Germinal center (tissue), 1 donor: ENCODE data around the gene GP1BB.
"Not testable (repeated sequence)": the region's sequence is repeated elsewhere in the genome, so short reads cannot be mapped to it uniquely, and the experiment has no call there.

Experiments
- DNase-seq: peaks from one replicate; pipeline ENCODE4 v3.0.0; 2012; ENCODE audit warnings: mixed read lengths, low spot score

Gene GP1BB

GRCh38 chr22:19723232-19723982 is at the start of gene GP1BB:
Gene GP1BB (plus strand): TSS chr22:19723539. CDS start chr22:19723570, 31 bp downstream.
- DNase-seq, result no peak

GRCh38 chr22:19673660-19674059 is 49.7 kb upstream of the GP1BB start:
- no peak for DNase-seq

- DNase-seq, result no peak
Measured at GRCh38 chr22:19674129-19674928, 49.0 kb upstream of the GP1BB start.

- no peak for DNase-seq
Measured at GRCh38 chr22:19674929-19675253, 48.4 kb upstream of the GP1BB start.

- DNase-seq, result no peak
Measured at GRCh38 chr22:19675428-19675827, 47.9 kb upstream of the GP1BB start.

- DNase-seq, result not testable (repeated sequence)
Measured at GRCh38 chr22:19676437-19676836, 46.9 kb upstream of the GP1BB start.

- no peak for DNase-seq
Measured at GRCh38 chr22:19678949-19679521, 44.3 kb upstream of the GP1BB start.

- DNase-seq, result peak; percentile 30
Measured at GRCh38 chr22:19679522-19680101, 43.7 kb upstream of the GP1BB start.

- DNase-seq, result no peak
Measured at GRCh38 chr22:19680287-19680881, 43.0 kb upstream of the GP1BB start.

- no peak for DNase-seq
Measured at GRCh38 chr22:19680911-19681862, 42.2 kb upstream of the GP1BB start.

- DNase-seq, result no peak
Measured at GRCh38 chr22:19681863-19682245, 41.5 kb upstream of the GP1BB start.

- no peak for DNase-seq
Measured at GRCh38 chr22:19686946-19687345, 36.4 kb upstream of the GP1BB start.

GRCh38 chr22:19687561-19688300 is 35.6 kb upstream of the GP1BB start:
- DNase-seq, result no peak

- no peak for DNase-seq
Measured at GRCh38 chr22:19688301-19689290, 34.7 kb upstream of the GP1BB start.

- DNase-seq, result no peak
Measured at GRCh38 chr22:19689408-19689807, 33.9 kb upstream of the GP1BB start.

GRCh38 chr22:19691007-19691720 is 32.2 kb upstream of the GP1BB start:
- no peak for DNase-seq

- DNase-seq, result no peak
Measured at GRCh38 chr22:19691721-19692341, 31.5 kb upstream of the GP1BB start.

GRCh38 chr22:19693581-19693980 is 29.8 kb upstream of the GP1BB start:
- DNase-seq, result no peak
